ENCODE measurements around the gene SNED1. TPM values are rescaled to one million over a fixed set of nuclear protein-coding genes. Genes with fewer than 3 reads are reported as not detected.
"Not testable (repeated sequence)": the region's sequence is repeated elsewhere in the genome, so short reads cannot be mapped to it uniquely, and the experiment has no call there.

Gene SNED1
- total RNA-seq, 8 experiments from 2014 or later: 0.71 to 15.4 (median 2.8) TPM

GRCh38 chr2:240972636-240973521, 25.5 kb upstream of the SNED1 start:
- ATAC-seq (replicated peaks in 6 of 8): peak; percentile 66 to 93 (median 86)
- 0 to 80% (median 50%) methylated on average over 1 to 7 of the region's 17 CpGs; no CpG with 5 or more reads in 1 of the 10 experiments for WGBS, 10 experiments

DNA sequence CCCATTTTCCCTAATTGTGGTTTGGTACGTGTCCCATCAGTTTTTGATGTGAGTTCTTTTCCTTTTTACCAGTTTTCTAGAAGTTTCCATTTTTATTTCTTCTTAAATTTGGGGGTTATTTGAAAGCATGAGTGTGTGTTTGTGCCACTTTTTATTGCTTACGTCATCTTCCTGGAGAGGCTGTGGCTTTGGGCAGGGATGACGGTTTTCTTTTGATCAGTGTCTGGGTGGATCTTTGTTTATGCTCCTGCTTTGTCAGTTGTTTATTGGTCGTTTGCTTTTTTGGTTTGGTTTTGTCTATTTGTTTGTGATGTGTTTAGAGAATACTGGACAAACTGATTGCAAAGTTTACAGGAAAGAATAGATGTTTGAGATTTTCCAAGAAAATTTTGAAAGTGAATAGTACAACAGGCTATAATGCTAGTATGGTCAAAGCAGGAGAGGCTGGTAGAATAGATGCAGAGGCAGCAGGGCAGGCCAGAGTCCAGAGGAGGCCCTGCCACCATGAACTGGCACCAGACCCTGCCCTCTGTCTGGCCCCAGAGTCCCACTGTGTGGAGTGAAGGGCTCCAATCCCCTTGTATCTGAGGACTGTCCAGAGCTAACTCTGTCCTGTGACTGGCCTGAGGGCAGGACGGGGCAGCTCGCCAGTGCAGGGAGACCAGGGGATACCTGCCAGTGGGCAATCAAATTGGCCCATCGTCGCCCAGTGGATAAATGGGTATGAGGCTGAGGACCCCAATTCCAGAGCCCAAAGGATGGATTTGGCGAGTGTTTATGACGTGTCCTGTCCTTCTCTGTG, 23.4 kb upstream of the SNED1 start:
- 5 to 80% (median 54%) methylated on average over 1 to 10 of the region's 10 CpGs for WGBS, 10 experiments
- H3K27ac ChIP-seq: no peak overlapping the region
- no peak overlapping the region for H3K4me3 ChIP-seq
- peak in 2 of 8 experiments; percentile 22 to 37 for ATAC-seq (replicated peaks in 6 of 8)
- H3K4me1 ChIP-seq (replicated peaks in 1 of 2): peaks cover 0 to 8% of the 10 kb centered on the region in 2 donors
- in situ Hi-C loops (cut with MboI; ENCODE audit: low pct_unique_long_range_greater_than_20kb in 2 of 9, low sequenced_read_pairs in 9 of 9, unreplicated experiment in 9 of 9): no loop called here

More at GRCh38 chr2:240972636-240973521, 25.5 kb upstream of the SNED1 start:
- no peak overlapping the region for H3K4me3 ChIP-seq
- H3K27ac ChIP-seq: no peak overlapping the region
- in situ Hi-C loops (cut with MboI; ENCODE audit: low pct_unique_long_range_greater_than_20kb in 2 of 9, low sequenced_read_pairs in 9 of 9, unreplicated experiment in 9 of 9): no loop called here
- H3K4me1 ChIP-seq (replicated peaks in 1 of 2): peaks cover 0 to 8% of the 10 kb centered on the region in 2 donors

- in situ Hi-C loops (cut with MboI; ENCODE audit: low pct_unique_long_range_greater_than_20kb in 2 of 9, low sequenced_read_pairs in 9 of 9, unreplicated experiment in 9 of 9); H3K27ac ChIP-seq; H3K4me3 ChIP-seq; H3K4me1 ChIP-seq (replicated peaks in 1 of 2); ATAC-seq (replicated peaks in 6 of 8): not testable (repeated sequence)
- 50% methylated on average over 1 of the region's 4 CpGs; no CpG with 5 or more reads in 8 of the 10 experiments for WGBS, 10 experiments
Observed at GRCh38 chr2:240975903-240976302, 22.5 kb upstream of the SNED1 start.

DNA sequence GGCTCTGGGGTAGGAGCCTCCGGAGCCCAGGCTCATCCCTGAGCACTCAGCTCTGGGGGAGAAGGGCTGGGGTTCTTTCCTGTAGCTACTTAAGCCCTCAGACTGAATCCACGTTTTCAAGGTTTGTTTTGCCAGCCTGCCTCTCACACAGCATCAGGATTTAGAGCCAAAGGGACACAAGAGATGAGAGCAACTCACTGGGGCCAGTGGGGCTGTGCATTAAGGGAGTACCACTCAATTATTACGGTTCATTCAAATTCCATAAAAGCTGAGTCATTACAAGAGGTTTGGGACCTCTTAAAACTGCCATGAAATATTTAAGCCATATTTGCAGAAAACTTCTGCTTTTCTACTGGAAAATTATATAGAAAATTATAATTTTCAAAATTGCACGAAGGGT, 17.1 kb upstream of the SNED1 start:
- 6 to 83% (median 36%) methylated on average over 1 to 3 of the region's 4 CpGs; no CpG with 5 or more reads in 1 of the 10 experiments for WGBS, 10 experiments
- in situ Hi-C loops (cut with MboI; ENCODE audit: low pct_unique_long_range_greater_than_20kb in 2 of 9, low sequenced_read_pairs in 9 of 9, unreplicated experiment in 9 of 9): no loop called here
- H3K4me3 ChIP-seq: no peak overlapping the region
- ATAC-seq (replicated peaks in 6 of 8): peak in 1 of 8 experiments; percentile 26
- H3K27ac ChIP-seq: no peak overlapping the region
- no peaks in the 10 kb centered on the region for H3K4me1 ChIP-seq (replicated peaks in 1 of 2)

DNA sequence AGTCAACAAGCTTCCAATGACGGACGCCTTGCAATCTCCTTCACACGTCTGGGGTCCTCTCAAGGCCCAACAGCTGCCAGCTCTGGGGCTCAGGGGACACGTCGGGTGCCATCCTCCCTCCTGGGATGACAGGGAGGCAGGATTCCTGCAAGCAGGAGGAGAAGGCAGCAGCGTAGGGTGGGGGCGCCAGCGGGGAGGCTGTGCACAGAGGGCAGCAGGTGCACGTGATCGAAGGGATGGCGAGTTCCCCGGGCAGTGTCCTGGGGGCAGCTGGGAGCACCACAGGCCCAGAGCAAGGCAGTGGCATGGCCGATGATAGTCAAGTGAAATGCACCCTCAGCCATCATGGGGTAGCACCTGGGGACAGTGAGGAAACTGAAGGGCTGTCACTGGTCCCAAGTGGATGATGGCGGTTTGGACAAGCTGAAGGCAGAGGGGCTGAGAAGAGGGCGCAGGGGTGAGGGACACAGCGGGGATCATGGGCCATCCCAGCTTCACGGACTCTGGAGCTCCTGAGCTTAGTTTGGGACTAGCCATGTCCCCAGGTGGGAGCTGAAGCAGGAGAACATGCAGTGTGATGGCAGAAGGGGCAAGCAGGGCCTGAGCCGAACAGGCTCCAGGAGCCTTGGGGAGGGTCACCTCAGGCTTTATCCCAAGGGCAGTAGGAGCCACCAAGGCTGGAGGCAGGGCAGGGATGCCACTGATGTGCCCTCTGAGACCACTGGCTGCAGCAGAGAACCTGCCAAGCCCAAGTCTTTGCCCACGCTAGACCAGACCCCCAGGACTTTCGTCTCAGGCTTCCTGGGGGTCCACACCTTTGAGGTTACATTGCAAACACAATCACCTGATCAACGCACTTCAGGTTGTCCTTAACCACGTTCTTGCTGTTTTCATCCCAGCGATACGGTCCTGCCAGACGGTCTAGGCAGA, 16.3 kb upstream of the SNED1 start:
- ATAC-seq (replicated peaks in 6 of 8): peak in 1 of 8 experiments; percentile 16
- Histone ChIP-seq H3K4me3 (no peak overlapping the region), H3K4me1 (replicated peaks in 1 of 2) (peaks cover 0 to 6% of the 10 kb centered on the region in 2 donors), H3K27ac (no peak overlapping the region)
- in situ Hi-C loops (cut with MboI; ENCODE audit: low pct_unique_long_range_greater_than_20kb in 2 of 9, low sequenced_read_pairs in 9 of 9, unreplicated experiment in 9 of 9): no loop called here
- WGBS, 10 experiments: 20 to 100% (median 62%) methylated on average over 1 to 7 of the region's 25 CpGs; no CpG with 5 or more reads in 4 of the 10 experiments

DNA sequence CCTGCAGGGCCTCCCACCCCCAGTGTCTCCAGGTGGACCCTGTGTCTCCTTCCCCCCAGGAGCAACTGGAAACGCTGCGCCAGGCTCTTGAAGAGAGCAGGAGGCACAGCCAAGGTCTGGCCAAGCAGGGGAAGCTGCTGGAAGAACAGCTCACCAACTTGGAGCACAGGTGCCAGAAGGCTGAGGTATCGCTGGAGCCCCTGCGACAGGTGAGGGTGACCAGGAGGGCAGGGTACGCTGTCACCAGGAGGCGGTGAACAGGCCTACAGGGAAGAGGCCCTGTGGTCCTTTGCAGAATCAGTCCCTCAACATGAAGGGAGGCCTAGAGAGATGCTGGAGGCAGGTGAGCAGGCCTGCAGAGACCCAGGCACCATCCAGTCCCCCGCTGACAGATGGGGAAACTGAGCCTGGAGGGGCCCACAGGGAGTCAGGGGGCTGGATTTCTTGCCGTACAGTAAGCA, 15.6 kb upstream of the SNED1 start:
- 80 to 82% methylated on average over 1 to 2 of the region's 8 CpGs; no CpG with 5 or more reads in 8 of the 10 experiments for WGBS, 10 experiments
- H3K27ac ChIP-seq: no peak overlapping the region
- in situ Hi-C loops (cut with MboI; ENCODE audit: low pct_unique_long_range_greater_than_20kb in 2 of 9, low sequenced_read_pairs in 9 of 9, unreplicated experiment in 9 of 9): no loop called here
- peaks cover 0 to 11% of the 10 kb centered on the region in 2 donors for H3K4me1 ChIP-seq (replicated peaks in 1 of 2)
- ATAC-seq (replicated peaks in 6 of 8): no peak
- no peak overlapping the region for H3K4me3 ChIP-seq

DNA sequence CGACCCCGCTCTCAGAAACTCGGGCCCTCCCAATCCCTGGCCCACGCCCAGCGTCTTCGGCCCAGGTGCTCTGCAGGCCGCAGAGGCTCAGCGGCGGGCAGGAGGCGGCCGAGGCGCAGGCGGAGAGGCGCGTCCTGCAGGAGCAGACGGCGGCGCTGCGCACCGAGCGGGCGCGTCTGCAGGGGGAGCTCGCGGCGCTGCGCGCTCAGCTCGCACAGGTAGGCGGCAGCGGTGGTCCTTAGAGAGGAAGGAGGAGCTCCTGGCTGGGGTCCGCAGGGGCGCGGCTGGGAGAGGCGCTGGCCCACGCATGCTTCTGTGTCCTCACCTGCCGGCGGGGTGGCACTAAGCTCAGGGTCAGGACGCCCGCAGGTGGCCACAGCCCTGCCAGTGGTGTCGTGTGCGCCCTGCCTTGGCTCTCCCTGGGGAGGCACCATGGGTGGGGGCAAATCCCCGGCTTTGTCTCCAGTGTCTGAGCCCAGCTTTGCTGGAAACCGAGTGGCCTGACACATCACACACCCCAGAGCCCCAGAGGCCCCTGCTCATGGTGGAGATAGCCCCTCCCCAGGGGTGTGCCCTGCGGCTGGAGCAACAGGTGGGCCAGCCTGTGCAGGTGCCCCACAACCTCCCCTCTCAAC, 14.9 kb upstream of the SNED1 start:
- Histone ChIP-seq H3K27ac (no peak overlapping the region), H3K4me1 (replicated peaks in 1 of 2) (peaks cover 0 to 13% of the 10 kb centered on the region in 2 donors), H3K4me3 (no peak overlapping the region)
- 0 to 80% (median 5%) methylated on average over 3 to 20 of the region's 45 CpGs; no CpG with 5 or more reads in 5 of the 10 experiments for WGBS, 10 experiments
- in situ Hi-C loops (cut with MboI; ENCODE audit: low pct_unique_long_range_greater_than_20kb in 2 of 9, low sequenced_read_pairs in 9 of 9, unreplicated experiment in 9 of 9): no loop called here
- ATAC-seq (replicated peaks in 6 of 8): peak in 6 of 8 experiments; percentile 56 to 91 (median 85)

GRCh38 chr2:240983996-240984498, 14.4 kb upstream of the SNED1 start:
- in situ Hi-C loops (cut with MboI; ENCODE audit: low pct_unique_long_range_greater_than_20kb in 2 of 9, low sequenced_read_pairs in 9 of 9, unreplicated experiment in 9 of 9): no loop called here
- peaks cover 0 to 13% of the 10 kb centered on the region in 2 donors for H3K4me1 ChIP-seq (replicated peaks in 1 of 2)
- H3K4me3 ChIP-seq: no peak overlapping the region
- no peak for ATAC-seq (replicated peaks in 6 of 8)
- 60 to 80% (median 75%) methylated on average over 1 to 7 of the region's 18 CpGs; no CpG with 5 or more reads in 5 of the 10 experiments for WGBS, 10 experiments
- H3K27ac ChIP-seq: no peak overlapping the region

DNA sequence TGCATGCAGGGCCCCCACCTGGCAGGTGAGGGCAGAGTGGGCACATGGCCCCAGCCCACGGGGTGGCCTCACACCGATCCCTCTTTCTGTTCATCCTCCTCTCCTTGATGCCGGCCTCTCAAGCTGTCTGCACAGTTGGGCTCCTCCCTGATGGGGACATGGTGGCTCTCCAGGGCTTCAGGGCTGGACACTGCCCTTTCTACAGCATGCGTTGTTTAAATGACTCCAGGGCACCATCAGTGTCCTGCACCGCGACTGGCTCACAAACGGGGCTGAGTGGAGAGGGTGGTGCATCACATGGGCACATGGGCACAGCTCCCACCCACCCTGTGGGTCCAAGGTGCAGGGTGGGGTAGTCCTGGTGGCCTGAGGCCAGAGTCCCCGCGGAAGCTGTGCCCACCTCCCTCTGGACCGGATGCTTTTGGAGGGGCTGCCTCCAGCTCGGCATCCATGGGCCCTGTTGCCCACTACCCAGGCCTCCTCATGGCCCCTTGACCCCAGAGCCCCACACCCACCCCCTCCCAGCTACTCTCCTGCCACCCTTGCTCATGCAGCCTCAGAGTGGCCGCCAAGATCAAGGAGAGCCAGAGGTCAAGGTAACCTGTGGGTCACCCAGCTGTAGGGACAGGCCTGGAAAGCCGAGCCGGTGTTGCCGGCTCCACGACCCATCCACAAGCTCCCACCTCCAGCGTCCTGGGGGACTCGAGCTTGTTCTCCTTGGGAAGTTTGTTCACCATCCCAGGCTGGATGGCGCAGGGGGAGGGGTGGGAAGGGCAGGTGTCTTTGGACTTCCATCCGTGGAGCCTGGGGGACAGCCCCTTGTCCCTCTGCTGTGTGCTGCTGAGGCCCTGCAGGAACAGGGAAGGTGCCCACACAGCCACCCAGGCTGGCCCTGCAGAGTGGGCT, 12.3 kb upstream of the SNED1 start:
- in situ Hi-C loops (cut with MboI; ENCODE audit: low pct_unique_long_range_greater_than_20kb in 2 of 9, low sequenced_read_pairs in 9 of 9, unreplicated experiment in 9 of 9): no loop called here
- ATAC-seq (replicated peaks in 6 of 8): no peak
- H3K4me1 ChIP-seq (replicated peaks in 1 of 2): peaks cover 2 to 13% of the 10 kb centered on the region in 2 donors
- no peak overlapping the region for H3K4me3 ChIP-seq
- WGBS, 10 experiments: 70 to 100% (median 91%) methylated on average over 1 to 4 of the region's 20 CpGs; no CpG with 5 or more reads in 6 of the 10 experiments
- no peak overlapping the region for H3K27ac ChIP-seq

DNA sequence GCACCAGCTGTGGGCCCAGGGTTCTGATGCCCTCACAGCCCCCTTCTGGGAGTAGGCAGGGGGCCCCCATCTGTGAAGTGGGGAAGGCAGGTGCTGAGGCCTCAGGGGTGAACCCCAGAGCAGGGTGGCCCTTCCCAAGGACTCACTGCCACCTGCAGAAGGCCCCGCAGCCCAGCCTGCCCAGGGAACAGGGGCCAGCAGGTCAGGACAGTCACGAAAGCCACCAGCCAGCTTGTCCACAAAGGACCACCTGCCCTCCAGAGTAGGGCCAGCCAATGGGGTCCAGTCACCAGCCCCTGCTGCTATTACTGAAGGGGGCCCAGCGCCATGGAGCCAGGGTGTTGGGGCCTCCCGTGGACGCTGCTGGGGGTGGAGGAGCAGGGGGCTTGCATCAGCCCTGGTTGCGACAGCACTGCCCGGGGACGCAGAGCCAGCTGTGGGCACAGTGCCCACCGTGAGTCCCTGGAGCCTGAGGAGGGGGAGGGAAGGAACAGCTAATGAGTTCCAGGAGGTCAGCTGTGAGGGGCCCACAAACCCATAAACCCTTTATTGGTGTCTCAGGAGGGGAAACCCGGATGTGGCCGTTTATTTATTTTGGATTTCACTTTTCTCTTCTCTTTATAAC, 11.5 kb upstream of the SNED1 start:
- Histone ChIP-seq H3K4me1 (replicated peaks in 1 of 2) (peaks cover 10 to 20% of the 10 kb centered on the region in 2 donors), H3K27ac (no peak overlapping the region), H3K4me3 (no peak overlapping the region)
- no peak for ATAC-seq (replicated peaks in 6 of 8)
- in situ Hi-C loops (cut with MboI; ENCODE audit: low pct_unique_long_range_greater_than_20kb in 2 of 9, low sequenced_read_pairs in 9 of 9, unreplicated experiment in 9 of 9): no loop called here
- WGBS, 10 experiments: 8 to 77% (median 40%) methylated on average over 1 to 3 of the region's 11 CpGs; no CpG with 5 or more reads in 5 of the 10 experiments
